Measurements from ENCODE around the gene QRFP. TPM values are rescaled to one million over a fixed set of nuclear protein-coding genes. Genes with fewer than 3 reads are reported as not detected.

The QRFP gene
- total and polyA plus RNA-seq, 11 donors = not detected

DNA sequence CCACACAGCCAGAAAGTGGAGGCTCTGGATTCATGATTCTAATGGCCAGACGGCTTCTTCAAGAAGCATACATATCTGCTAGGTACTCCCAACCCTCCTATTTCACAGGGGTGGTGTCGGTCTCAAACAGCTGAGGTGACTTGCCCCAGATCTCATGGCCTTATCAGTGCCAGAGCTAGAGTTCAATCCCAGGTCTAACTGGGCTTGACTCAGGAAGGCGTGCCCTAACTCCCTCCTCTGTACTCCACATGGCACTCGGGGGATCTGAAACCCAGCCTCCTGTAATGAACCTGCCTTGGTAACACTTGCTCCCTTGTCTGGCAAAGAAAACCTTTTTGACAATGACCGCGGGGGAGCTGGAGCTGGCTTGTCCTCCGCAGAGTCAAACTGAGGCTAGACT, 2.1 kb downstream of the QRFP start:
- intact Hi-C loops (cut with DNase I) = no loop called here
- ATAC-seq (no peak), DNase-seq (no peak)
- no peak overlapping the region for H3K4me3 ChIP-seq
- TF ChIP-seq POLR2A (IDR thresholded peaks at IDR 0.05) (no peak), CTCF (IDR thresholded peaks at IDR 0.05) (no peak)
- H3K9me3 ChIP-seq = no peaks in the 10 kb centered on the region
- peaks cover 0 to 5% (median 0%) of the 10 kb centered on the region in 9 donors for H3K27me3 ChIP-seq
- H3K36me3 ChIP-seq = peaks cover 0 to 32% (median 24%) of the 10 kb centered on the region in 9 donors
- WGBS, 4 donors = 70 to 84% (median 74%) methylated on average over 6 to 7 of the region's 7 CpGs
- H3K27ac ChIP-seq = peak overlapping the region in 1 of 12 donors; percentile 66
- peaks cover 0 to 35% (median 17%) of the 10 kb centered on the region in 12 donors for H3K4me1 ChIP-seq

- ATAC-seq (peak; percentile 25 to 80 (median 38)), DNase-seq (peak; percentile 55 to 85 (median 63))
- Histone ChIP-seq H3K27me3 (no peaks in the 10 kb centered on the region), H3K27ac (peak overlapping the region in 8 of 12 donors; percentile 8 to 85 (median 28)), H3K4me1 (peaks cover 0 to 35% (median 17%) of the 10 kb centered on the region in 12 donors), H3K36me3 (peaks cover 0 to 42% (median 32%) of the 10 kb centered on the region in 9 donors), H3K9me3 (no peaks in the 10 kb centered on the region), H3K4me3 (peak overlapping the region in 6 of 12 donors; percentile 25 to 48 (median 29))
- intact Hi-C loops (cut with DNase I) = no loop called here
- 59 to 72% (median 68%) methylated on average over 30 to 34 of the region's 34 CpGs for WGBS, 4 donors
- TF ChIP-seq CTCF (IDR thresholded peaks at IDR 0.05) (peak in 10 of 12 donors; percentile 17 to 51 (median 32)), POLR2A (IDR thresholded peaks at IDR 0.05) (no peak)
These were observed 3.1 kb downstream of the QRFP start for GRCh38 chr9:130893341-130894101.

DNA sequence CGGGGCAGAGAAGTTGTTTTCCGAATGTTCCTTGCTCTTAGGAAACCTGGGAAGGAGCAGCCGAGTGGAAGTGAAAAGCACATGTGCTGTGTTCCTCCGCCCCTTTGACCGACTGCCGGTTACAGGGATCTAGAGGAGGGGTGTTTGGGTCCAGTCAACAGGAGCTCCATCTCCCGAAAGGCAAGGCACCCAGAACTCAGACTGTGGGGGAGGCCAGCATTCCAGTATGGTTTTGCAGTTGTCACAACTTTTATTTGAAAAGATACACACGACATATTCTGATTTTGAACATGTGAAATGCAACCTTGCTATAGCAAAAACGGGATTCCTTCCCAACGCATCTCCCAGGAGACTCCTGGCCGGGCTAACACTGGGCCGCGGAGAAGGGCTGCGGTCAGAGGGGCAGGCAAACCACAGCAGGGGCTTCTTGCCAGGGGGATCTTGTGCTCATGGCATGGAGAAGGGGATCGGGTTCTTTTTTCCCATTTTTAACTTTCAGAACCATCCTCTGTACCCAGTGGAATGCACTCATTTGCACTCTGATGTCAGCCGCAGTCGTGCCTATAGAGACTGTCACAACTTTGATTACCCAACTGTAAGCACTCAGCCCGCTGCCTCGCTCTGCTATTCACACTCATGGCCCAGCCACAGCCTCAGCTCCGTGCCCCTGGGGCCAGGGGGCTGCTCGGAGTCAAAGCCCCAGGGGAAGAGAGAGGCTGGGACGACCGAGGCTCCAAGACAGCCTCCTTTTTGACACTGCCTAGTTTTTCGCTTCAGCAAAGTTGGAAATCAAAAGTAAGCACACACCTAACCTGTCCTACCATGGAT, 3.9 kb downstream of the QRFP start:
- Histone ChIP-seq H3K4me1 (peaks cover 0 to 35% (median 17%) of the 10 kb centered on the region in 12 donors), H3K27ac (peak overlapping the region in 6 of 12 donors; percentile 8 to 85 (median 38)), H3K4me3 (peak overlapping the region in 3 of 12 donors; percentile 25 to 48 (median 28)), H3K9me3 (no peaks in the 10 kb centered on the region), H3K36me3 (peaks cover 0 to 51% (median 40%) of the 10 kb centered on the region in 9 donors), H3K27me3 (no peaks in the 10 kb centered on the region)
- ATAC-seq (no peak), DNase-seq (no peak)
- TF ChIP-seq CTCF (IDR thresholded peaks at IDR 0.05) = no peak
- TF ChIP-seq POLR2A (IDR thresholded peaks at IDR 0.05) = no peak
- intact Hi-C loops (cut with DNase I) = no loop called here
- 78 to 82% (median 81%) methylated on average over 22 to 24 of the region's 24 CpGs for WGBS, 4 donors
